ENCODE data around the gene HMCN1.
"Not testable (repeated sequence)": the region's sequence is repeated elsewhere in the genome, so short reads cannot be mapped to it uniquely, and the experiment has no call there.

The HMCN1 gene

GRCh38 chr1:186175588-186175987 is 441.4 kb downstream of the HMCN1 start:
- no peak for FAIRE-seq

GRCh38 chr1:186178426-186179043 is 444.3 kb downstream of the HMCN1 start:
- no peak for FAIRE-seq

GRCh38 chr1:186179231-186179630 is 445.0 kb downstream of the HMCN1 start:
- no peak for FAIRE-seq

- no peak for FAIRE-seq
Observed at GRCh38 chr1:186183219-186183618, 449.0 kb downstream of the HMCN1 start.

- no peak for FAIRE-seq
Observed at GRCh38 chr1:186183970-186184628, 449.9 kb downstream of the HMCN1 start.

GRCh38 chr1:186186251-186186650 is 452.1 kb downstream of the HMCN1 start:
- not testable (repeated sequence) for FAIRE-seq

GRCh38 chr1:186187601-186188000 is 453.4 kb downstream of the HMCN1 start:
- no peak for FAIRE-seq

- no peak for FAIRE-seq
Observed at GRCh38 chr1:186188004-186188539, 453.9 kb downstream of the HMCN1 start.

- FAIRE-seq: no peak
Observed at GRCh38 chr1:186188736-186189135, 454.5 kb downstream of the HMCN1 start.

GRCh38 chr1:186189156-186189555 is 455.0 kb downstream of the HMCN1 start:
- FAIRE-seq: no peak

GRCh38 chr1:186191511-186191910 is 457.3 kb downstream of the HMCN1 start:
- FAIRE-seq: no peak

GRCh38 chr1:186193224-186193623 is 459.0 kb downstream of the HMCN1 start:
- FAIRE-seq: no peak

GRCh38 chr1:186194107-186194756 is 460.0 kb downstream of the HMCN1 start:
- no peak for FAIRE-seq

GRCh38 chr1:186195377-186195931 is 461.3 kb downstream of the HMCN1 start:
- no peak for FAIRE-seq

GRCh38 chr1:186202271-186202764 is 468.1 kb downstream of the HMCN1 start:
- no peak for FAIRE-seq

- no peak for FAIRE-seq
Observed at GRCh38 chr1:186202776-186203175, 468.6 kb downstream of the HMCN1 start.

- no peak for FAIRE-seq
Observed at GRCh38 chr1:186206048-186206570, 471.9 kb downstream of the HMCN1 start.

GRCh38 chr1:186207391-186208085 is 473.3 kb downstream of the HMCN1 start:
- FAIRE-seq: no peak

- FAIRE-seq: no peak
Observed at GRCh38 chr1:186208405-186209129, 474.4 kb downstream of the HMCN1 start.

- no peak for FAIRE-seq
Observed at GRCh38 chr1:186210258-186210657, 476.1 kb downstream of the HMCN1 start.

- FAIRE-seq: not testable (repeated sequence)
Observed at GRCh38 chr1:186211583-186211982, 477.4 kb downstream of the HMCN1 start.

All from A204.1 (cell line).